B cell (primary cell): ENCODE results near the gene SRRM5.

ENCODE experiments used
- CTCF ChIP-seq: fragments of 200-600 bp; IDR thresholded peaks from one replicate; pipeline ENCODE4 v1.8.0; 2022; ENCODE audit warnings: antibody characterized with exemption, mild to moderate bottlenecking
- EZH2 ChIP-seq: IDR thresholded peaks from 2 replicates; pipeline ENCODE4 v1.6.1; 2012; ENCODE audit warnings: borderline replicate concordance, low read depth, mild to moderate bottlenecking, moderate library complexity, low read length; ENCODE audit not compliant: insufficient read depth, poor library complexity, severe bottlenecking

DNA sequence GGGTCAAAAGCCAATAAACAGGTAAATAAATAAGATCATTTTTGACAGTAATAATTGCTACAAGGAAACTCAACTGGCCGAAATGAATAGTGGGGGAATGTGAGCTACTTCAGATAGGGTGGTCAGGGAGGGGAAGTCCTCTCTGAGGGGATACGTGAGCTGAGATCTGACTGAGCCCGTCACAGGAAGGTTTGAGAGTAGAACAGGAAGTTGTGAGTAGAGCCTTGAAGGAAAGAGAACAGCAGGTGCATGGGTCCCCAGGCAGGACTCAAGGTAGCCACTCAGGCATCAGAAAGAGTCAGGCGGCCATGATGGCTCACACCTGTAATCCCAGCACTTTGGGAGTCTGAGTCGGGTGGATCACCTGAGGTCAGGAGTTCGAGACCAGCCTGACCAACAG lies 22.2 kb upstream of the SRRM5 start:
- TF ChIP-seq CTCF: no peak
- no peak for TF ChIP-seq EZH2
